Stimulated activated CD4-positive, alpha-beta T cell treated with anti-CD3 and anti-CD28 coated beads, Interleukin-2, amount 100 ng/mL, for 48 hours (primary cell): ENCODE measurements around the gene ARID3A.

Experiments used
- DNase-seq, 2 donors: peaks; one replicate each; pipeline ENCODE4 v3.0.0-alpha.2; 2020

ARID3A gene

GRCh38 chr19:1007399-1008251 lies 81.8 kb downstream of the ARID3A start:
- DNase-seq, result no peak

DNA sequence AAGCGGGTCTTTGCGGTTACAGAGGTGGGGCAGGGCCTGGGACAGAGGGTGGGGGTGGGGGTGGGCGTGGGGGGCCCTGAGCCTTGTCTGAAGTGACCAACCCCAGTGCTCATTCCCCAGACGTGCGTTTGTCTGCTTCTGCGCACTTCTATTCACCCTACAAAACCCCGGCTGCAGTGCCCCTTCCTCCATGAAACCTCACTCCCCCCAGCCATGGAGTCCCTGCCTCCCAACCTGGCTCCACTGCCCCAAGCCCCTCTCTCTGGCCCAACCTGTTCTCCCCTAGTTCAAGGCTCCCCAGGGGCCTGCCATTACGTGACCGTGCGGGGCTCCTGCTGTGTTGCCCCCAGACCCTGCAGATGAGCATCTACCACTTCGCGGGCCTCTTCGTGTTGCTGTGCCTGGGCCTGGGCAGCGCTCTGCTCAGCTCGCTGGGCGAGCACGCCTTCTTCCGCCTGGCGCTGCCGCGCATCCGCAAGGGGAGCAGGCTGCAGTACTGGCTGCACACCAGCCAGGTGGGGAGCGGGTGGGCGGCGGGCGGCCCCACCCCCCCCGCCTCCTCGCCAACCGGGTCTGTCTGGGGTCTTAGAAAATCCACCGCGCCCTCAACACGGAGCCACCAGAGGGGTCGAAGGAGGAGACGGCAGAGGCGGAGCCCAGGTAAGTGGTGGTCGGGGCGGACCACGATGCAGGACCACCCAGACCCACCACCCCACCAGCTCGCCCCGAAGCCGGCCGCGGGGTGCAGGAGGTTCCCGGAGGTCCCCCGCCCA lies 82.6 kb downstream of the ARID3A start:
- no peak for DNase-seq

DNA sequence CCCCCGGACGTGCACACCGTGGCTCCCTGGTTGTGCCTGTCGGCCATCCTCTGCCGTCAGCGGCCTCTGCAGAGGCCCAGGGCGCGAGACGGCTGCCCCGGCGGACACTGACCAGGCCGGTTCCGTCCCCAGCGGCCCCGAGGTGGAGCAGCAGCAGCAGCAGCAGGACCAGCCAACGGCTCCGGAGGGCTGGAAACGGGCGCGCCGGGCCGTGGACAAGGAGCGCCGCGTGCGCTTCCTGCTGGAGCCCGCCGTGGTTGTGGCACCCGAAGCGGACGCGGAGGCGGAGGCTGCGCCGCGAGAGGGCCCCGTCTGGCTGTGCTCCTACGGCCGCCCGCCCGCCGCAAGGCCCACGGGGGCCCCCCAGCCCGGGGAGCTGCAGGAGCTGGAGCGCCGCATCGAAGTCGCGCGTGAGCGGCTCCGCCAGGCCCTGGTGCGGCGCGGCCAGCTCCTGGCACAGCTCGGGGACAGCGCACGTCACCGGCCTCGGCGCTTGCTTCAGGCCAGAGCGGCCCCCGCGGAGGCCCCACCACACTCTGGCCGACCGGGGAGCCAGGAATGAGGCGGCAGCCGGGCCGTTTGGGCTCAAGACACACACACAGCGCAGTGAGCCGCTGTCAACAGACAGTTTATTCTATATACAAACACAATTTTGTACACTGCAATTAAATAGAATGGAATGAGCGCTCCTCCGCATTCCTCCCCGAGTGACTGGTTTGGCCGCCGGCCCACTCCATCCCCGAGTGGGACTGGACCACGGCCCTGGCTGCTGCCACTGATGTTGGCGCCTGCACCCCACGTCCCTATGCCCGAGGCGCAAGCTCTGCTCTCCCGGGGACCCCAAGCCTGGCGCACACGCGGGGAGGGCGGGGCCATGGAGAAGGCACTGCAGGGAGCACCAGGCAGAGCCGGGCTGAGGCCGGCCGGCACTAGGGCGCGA lies 83.5 kb downstream of the ARID3A start:
- DNase-seq, result no peak

DNA sequence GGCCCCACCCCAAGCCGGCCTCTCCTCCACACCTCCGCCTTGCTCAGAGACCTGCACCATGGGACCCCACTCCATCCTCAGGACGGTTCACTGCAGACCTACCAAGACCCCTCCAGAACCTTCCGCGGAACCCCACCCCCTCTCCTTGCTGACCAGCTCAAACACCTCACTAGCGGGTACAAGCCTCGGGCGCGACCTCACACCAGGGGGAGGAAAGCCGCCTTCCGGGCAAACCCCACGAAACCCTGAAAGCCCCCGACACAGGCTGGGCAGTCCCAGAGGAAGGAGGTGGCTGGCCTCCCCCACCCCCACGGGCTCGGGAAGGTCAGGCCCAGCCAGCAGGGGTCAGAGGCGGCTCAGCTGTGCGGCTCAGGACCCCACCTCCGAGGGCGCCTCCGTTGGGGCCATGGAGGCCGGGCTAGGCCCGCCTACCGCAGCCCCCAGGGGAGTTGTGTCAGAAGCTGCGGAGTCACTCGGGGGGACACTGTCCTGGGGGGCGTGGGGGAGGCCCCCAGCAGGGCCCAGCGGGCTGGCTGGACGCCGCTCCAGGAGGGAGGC lies 84.2 kb downstream of the ARID3A start:
- no peak for DNase-seq

GRCh38 chr19:1010586-1011510 lies 85.0 kb downstream of the ARID3A start:
- no peak for DNase-seq

DNA sequence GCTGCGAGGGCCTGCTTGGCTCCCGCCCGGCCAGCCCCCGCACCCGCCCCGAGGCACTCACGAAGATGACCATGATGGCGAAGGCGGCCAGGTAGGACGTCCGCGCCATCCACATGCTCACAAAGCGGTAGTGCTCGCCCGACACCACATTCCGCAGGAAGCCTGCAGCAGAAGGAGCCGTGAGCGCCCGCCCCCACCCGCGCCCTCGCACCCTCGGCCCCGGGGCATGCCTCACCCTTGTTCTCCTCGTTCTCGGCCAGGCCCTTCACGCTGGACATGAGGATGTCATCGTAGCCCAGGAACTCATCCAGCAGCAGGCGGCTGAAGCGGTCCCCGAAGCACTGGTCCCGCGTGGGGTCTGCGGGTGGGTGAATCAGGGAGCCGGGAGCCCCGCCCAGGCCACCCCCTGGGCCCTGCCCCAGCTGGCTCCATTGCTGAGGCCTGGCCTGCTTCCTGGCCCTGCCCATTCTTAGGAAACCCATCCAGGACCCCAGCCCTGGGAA lies 86.0 kb downstream of the ARID3A start:
- no peak for DNase-seq

DNA sequence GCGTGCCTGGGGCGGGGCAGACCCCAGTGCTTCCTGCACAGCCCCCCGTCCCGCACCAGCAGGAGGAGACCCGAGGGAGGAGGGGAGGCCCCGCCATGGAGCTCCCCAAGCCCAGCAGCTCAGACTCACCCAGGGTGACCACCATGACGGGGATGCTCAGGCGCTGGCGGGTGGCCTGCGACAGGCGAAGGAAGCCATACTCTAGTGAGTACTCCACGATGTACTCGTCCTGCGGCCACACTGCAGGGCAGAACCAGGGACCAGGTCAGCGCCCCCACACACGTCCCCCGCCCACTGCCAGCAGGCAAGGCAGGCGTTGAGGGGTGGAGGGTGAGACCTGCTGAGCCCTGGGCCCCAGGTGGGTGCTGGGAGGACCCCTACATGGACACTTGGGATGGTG lies 86.5 kb downstream of the ARID3A start:
- DNase-seq, result no peak

GRCh38 chr19:1013218-1013617 lies 87.4 kb downstream of the ARID3A start:
- no peak for DNase-seq

DNA sequence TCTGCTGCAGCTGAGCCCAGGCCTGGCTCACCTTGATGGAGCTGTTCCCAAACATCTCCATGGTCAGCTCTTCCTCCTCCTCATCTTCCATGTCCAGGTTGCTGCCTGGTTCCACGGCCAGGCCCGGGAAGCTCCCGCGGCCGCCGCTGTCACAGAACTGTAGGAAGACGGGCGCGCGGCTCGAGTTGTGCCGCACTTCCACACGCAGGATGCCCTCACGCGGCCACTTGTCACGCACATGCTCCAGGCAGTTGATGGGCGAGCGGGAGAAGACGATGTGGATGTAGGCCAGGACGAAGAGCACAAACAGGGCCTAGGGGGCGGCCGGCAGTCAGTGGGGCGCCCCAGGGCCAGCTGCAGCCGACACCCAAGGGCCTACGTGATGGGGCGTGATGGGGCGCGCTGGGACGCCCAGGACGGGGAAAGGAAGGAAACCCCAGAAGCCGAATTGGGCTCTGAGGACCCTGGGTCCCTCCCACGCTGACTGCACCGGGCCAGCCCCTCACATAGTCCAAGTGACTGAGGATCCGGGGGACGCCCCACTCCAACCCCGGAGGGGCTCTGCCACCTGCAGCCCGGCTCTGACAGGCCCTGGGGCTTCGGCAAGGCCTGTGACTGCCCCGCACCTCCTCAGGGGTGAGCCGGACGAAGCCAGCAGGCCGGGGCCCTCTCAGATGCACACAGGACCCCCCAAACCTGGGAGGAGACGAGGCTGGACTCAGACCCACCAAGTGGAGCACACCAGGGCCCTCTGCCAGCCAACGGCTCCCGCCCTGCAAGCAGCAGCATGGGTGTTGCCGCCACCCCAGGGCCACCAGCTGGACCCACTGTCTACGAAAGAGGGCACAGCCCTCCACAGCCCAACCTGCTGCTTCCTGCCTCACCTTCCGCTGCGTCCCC lies 88.6 kb downstream of the ARID3A start:
- no peak for DNase-seq

- no peak for DNase-seq
These were observed 89.4 kb downstream of the ARID3A start for GRCh38 chr19:1015061-1015781.

- DNase-seq, result no peak
These were observed 90.2 kb downstream of the ARID3A start for GRCh38 chr19:1015782-1016646.

DNA sequence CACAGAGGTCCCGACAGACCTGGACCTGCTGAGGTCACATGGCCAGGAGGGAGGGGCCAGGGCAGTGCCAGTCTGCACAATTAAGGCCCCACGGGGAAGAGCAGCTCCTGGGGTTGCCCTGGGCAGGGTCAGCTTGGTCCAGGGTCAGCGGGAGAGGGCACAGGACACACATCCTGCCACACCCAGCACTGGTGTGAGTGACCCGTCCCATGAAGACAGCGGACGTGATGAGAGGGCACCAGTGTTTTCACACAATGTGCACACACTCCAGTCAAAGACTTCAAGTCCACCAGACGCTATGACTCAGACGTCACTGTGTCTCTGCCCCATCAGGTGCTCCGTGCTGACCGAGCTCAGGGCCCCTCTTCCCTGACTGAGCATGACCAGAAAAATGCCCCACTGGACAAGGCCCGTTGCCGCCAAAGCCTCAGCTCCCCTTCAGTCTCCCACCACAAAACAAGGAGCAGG lies 90.8 kb downstream of the ARID3A start:
- DNase-seq, result no peak

- DNase-seq, result no peak
These were observed 91.5 kb downstream of the ARID3A start for GRCh38 chr19:1017115-1017905.

GRCh38 chr19:1017906-1018305 lies 92.1 kb downstream of the ARID3A start:
- no peak for DNase-seq

DNA sequence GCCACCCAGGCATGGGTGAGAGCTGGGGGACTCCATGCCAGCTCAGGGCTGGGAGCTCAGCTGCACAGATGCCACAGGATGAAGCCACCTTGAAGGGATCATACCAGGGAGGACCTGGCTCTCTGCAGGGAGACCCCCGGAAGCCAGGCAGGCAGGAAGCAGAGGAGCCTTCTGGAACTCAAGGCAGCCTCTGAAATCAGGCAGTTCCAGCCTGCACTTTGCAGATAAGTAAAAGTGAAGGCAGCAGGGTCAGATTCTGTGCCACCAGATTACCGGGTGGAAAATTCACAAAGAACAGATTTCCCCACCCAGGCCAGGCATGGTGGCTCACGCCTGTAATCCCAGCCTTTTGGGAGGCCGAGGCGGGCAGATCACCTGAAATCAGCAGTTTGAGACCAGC lies 92.6 kb downstream of the ARID3A start:
- DNase-seq, result no peak

- DNase-seq, result no peak
These were observed 93.2 kb downstream of the ARID3A start for GRCh38 chr19:1018932-1019615.

DNA sequence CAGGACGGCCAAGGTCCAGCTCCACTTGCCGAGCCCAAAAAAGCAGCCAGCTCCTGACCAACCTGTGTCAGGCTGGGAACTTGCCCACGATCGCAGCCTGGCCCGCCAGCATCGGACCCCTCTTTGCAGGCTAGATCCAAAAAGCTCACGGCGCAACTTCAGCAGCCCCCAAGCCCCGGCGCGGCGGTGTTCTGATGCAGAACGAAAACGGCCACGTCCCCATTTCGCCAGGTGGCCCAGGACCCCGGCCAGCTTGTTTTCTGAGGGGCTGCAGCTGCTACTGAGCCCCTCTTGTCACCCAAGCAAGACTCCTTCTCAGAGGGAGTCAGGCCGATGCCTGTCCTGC lies 93.8 kb downstream of the ARID3A start:
- no peak for DNase-seq
